ENCODE data around the gene ZNF638.

The ZNF638 gene

DNA sequence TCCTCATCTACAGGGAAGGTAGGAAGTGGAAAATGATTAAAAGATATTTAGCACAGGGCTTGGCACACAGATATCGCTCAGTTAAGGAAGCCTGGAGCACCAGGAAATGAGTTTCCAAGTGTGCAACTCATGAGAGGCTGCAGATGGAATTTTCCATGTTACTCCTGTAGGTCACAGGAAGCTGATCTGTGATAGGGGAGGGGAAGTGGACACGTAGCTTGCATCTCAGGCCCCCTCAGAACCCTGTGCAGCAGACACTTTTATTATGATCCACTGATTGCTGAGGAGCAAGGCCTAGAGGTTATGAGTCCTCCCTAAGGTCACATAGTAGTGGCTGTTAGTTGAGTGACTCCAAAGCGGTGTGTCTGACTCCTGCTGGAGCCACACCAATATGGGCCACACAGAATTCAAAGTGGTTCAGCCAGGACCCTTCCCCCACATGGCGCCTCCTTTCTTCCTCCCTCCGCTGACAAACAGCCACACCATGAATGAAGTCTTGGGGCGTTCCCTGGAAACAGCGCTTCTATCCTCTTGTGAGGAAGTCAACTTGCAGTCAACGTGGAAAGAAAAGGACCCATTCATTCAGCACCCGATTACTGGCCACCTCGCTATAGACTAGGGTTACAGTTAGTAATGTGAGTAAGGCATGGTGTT, 143.3 kb downstream of the ZNF638 start:
- DNase-seq = no peak

DNA sequence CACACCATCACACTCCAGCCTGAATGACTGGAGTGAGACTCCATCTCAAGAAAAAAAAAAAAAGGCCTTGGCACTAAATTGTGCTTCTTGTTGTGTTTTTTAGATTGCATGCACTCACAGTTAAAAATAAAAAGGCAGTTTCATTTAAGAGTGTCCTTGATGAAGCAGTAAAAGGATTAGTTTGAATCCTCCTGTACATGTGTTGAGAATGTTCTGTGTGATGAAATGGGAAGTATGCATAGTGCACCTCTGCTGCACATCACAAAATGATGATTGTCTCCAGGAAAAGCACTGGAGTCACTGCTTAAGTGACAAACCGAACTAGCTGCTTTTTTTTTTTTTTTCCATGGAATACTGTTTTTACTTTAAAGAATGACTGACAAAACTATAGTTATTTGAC, 144.9 kb downstream of the ZNF638 start:
- no peak for DNase-seq

DNA sequence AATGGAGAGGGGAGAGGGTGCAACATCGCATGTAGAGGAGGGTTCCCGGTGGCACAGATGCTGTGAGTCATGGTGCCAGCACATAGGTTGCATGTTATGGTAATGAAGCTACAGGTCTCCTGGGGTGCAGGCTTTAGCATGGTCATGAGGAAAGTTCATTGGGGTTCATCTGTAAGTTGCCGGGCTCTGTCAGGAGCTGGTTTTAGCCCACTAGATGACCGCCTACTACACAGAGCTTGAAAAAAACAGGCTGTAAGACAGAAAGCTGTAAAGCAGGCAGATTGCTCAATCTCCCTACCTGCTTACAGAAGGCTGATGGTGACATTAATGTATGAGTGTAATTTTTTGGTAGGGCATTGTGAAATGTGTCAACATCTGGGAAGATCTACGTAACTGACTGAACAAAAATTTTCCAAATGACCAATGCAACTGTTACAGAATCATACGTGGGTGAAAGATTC, 145.7 kb downstream of the ZNF638 start:
- no peak for DNase-seq

DNA sequence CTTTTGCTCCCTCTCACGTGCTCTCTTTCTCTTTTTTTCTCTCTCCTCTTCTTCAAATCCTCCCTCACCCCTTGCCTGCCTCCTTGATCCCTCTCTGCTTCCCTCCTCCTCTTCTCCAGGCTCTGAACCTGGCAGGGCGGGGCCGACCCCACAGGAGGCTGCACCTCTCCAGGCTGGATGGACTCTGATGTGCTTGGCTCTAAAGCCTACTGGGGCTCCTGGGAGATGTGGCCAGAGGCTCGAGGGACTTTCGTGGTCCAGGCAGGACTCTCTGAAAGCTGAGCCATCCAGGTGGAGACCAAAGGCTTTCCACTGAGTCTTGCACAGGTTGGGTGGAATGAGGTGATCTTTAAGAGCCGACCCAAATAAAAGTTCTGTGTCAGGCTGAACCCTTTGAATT, 147.2 kb downstream of the ZNF638 start:
- DNase-seq = no peak

DNA sequence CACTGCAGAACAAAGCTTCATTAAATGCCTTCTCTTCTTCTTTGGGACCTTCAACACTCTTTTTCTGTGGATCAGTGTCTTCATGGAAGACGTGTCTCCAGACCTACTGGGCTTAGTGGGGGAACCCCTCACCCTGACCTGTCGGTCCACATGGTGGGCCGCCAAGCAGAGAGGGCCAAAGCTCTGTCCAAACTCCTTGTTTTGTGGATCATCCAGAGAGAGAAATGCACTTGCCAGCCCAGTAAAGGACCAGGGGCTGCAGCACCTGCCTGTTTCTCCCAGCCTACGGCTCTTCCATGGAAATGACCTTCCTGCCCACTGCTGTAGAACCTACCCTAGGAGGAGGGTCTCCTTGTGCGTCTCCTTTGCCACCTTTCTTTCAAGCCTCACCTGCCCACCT, 147.7 kb downstream of the ZNF638 start:
- DNase-seq = no peak

DNA sequence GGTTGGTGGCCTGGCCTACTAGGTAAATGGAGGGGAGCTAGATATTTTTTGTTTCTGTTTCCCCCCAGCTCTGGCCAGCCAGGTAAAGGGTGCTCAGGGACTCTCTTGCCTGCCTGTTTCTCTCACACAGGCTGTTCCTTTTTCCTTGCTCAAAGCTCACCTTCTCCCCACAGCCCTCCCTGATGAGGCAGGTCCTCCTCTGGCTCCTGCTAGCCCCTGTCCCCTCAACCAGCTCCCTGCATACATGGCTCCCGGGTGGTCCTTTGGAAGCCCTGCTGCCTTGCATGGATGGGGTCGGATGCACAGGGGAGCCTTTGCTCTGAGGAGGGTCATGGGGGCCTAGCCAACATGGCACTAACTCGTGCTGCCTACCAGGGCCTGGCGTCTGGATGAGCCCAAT, 149.5 kb downstream of the ZNF638 start:
- no peak for DNase-seq

DNA sequence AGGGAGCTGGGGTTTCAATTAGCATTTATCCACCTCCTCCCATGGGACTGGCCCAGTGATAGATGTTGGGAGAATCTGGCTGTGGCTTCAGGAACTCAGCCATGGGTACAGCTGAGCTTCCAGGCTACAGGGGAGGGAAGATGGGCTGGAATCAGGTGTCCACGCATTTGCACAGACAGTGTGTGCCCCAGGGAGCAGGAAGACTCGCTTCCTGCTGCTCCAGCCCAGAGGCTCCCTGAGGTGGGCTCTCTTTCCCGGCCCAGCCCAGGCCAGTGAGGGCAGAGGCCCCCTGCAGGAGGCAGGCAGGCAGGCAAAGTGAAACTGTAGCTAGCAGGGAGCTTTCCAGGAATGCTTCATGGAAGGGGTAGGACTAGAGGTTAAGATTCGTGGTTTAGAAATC, 150.5 kb downstream of the ZNF638 start:
- DNase-seq = no peak

DNA sequence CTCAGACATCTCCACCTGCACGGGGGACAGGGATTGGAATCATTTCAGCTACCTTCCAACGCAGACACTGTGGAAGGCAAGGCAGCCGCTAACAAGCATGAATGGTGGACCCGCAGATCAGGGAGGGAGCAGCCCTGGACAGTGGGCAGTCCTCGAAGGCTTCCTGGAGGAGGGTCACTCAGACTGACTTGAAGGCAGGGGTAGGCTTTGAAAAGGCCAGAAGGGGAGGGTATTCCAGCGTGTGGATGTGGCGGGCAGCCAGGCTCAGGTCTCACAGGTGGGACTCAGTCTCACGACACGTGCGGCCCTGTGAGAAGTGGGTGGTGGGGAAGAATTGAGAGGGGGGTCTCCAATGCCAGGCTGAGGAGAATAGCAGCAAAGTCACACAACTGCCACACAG, 151.7 kb downstream of the ZNF638 start:
- DNase-seq = no peak

DNA sequence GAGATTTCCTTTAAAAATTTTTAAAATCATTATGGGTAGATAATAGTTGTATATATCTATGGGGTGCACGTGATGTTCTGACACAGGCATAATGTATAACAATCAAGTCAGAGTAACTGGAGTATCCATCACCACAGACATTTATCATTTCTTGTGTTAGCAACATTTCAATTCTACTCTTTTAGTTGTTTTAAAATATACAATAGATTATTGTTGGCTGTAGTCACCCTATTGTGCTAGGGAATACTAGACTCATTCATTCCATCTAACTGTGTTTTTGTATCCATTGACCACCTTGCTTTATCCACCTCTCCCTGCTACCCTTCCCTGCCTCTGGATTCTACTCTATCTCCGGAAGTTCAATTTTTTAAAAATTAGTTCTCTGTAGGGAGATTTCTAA, 152.8 kb downstream of the ZNF638 start:
- no peak for DNase-seq
